GM19023 (cell line): ENCODE measurements around the gene SMIM29.
"Not testable (repeated sequence)": the region's sequence is repeated elsewhere in the genome, so short reads cannot be mapped to it uniquely, and the experiment has no call there.

Source experiments
- ATAC-seq: cut with Tn5 transposase; IDR thresholded peaks from one replicate; pipeline ENCODE4 v1.9.1; 2021; ENCODE audit warnings: mild to moderate bottlenecking, moderate library complexity; ENCODE audit not compliant: unreplicated experiment

Gene SMIM29

DNA sequence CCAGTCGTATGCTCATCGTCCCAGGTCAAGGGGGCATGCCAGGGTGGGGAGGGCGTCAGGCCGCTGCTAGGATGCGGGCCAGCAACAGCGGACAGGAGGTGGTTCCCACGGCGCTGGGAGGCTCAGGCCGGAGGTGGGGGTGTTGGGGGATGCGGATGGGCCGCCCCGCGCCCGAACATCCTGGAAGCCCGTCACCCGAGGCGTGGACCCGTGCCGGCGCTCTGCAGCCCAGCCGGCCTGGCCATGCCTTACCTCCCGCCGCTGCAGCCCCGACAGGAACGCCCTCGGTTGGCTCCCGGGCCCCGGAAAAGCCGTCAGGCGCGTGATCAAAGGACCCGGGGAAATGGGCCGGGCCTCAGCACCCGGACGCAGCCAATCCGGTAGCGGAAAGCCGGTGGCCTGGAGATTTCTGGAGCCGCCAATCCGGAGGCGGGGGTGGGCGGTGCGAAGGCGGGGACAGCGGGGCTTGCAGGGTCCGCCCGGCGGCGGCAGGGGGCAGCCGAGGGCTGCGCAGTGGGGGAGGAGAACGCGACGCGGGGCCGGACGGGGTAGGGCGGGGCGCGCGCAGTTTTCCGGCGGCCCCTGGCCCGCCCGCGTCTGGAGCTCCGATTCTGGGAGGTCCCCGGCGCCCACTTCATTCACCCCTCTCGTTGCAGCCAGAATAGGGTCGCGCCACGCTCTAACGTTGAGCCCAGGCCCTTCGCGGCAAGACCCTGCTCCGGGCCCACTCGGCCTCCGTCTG, at the start of gene SMIM29:
SMIM29 (minus strand) TSS at position 280 of the 742 bp plus-strand sequence. CDS start 1,215 bp downstream, outside the sequence.
- ATAC-seq, result peak; percentile 83

DNA sequence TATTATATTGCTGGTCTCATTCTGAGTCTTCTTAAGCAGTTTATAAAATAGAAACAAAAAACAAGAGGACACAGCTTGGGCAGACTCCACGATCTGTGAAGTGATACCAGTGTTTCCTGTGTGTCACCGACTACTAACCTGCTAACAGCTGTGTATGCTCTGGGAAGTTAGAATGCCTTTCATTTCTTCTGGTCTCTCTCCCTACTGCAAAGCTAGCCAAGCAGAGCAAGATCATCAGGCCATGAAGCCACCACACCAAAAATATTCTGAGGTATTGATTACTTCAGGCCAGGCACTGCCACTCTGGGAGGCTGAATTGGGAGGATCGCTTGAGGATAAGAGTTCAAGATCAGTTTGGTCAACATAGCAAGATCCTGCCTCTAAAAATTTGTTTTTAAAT, 46.9 kb upstream of the SMIM29 start:
- peak; percentile 77 for ATAC-seq

DNA sequence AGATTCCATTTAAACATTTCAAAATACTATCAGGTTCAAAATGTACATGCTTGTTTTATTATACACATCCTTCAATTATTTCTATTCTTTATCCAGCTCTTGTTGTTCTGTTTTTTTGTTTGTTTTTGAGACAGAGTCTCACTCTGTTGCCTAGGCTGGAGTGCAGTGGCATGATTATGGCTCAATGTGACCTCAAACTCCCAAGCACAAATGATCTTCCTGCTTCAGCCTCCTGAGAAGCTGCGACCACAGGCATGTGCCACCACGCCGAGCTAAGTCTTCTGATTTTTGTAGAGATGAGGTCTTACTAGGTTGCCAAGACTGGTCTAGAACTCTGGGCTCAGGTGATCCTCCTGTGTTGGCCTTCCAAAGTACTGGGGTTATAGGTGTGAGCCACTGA, 44.1 kb upstream of the SMIM29 start:
- ATAC-seq, result no peak

DNA sequence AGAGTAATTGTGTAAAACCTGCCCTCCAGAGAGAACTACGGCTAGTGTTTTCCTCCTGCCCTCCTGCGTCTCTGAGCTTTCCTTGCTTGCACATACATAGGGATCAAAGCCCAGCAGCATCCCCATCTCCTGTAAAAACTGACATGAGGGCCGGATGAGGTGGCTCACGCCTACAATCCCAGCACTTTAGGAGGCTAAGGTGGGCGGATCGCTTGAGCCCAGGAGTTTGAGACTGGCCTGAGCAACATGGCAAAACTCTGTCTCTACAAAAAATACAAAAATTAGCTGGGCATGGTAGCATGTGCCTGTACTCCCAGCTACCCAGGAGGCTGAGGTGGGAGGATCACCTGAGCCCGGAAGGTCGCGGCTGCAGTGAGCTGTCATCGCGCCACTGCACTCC, 40.3 kb upstream of the SMIM29 start:
- no peak for ATAC-seq

DNA sequence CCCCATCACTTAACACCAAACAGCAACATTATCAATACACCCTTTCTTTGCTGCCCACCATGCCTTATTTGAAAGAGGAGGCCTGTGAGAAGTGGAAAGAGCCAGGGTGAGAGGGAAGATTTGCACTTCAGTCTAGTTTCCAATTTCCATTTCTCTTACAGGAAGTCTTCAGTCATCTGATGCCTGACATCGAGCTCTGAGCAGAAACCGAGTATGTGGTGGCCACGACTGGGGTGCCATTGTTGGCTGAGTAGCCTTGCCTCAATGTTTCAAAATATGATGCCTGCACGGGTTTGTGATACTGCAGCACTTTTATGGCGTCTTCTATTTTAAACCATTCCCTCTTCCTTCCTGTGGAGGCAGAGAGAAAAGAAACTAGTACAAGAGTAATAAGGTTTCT, 39.8 kb upstream of the SMIM29 start:
- ATAC-seq, result no peak

DNA sequence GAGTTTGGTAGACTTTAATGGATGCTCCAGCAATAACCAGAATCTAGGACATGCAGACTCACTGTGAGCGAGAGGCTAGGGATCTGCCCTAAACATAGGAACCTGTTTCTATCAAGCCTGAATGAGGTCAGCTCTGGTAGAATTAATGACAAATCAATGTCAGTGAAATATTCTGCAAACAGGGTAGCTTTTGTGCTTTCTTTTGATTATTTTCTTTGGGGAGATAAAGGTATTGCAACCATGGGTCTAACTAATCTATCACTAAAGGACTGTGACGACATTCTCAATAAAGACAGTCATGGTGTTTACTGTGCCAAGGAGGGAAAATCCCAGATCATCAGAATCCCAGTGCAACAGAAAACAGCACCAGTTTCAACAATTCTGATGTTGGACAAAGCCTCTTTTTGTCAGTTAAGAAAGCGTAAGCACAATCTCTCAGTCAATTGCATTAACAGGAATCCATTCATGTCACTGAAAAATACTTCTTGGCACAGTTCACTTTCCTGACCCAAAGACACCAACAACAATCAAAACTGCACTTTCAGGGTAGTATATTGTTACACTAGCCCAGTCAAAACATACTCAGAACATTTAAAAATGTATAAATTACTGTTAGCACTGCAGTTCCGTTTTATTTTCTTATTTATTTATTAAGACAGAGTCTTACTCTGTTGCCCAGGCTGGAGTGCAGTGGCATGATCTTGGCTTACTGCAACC, 36.8 kb upstream of the SMIM29 start:
- ATAC-seq, result no peak

DNA sequence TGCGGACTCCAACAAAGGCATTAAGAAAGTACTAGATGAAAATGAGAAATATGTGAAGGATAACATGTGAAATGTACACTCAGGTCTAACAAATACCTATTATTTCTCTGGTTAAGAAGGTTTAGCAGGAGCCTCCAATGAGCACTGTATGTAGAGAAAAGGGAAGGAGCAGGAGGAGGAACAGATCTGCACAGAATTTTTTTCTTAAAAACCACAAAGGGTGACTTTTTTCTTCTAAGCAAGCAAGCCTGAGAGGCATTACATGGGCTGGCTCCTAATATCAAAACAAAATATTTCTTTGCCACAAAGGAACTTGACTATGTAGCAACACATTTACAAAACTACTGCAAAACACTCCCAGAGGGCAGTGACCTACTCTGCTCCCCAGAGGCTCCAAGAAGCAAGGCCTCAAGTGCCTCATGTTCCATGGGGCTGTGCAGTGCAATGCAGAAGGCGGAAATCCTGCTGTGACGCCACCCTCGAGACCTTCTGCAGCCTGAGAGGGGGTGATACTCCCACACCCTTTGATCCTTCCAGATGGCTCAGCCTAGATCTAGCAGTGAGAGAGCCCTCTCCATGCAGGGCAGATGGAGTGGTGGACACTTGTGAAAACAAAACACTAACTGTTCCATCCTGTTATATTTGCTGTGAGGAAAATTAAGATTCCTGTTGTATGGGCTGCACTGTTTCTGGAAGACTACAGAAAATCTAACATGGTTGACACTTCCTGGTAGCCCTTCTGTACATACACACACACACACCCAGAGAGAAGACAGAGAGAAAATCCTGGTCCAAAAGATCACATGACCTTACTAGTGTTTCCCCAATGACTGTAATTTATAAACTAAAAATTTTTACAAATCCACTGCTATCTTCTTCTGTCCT, 36.0 kb upstream of the SMIM29 start:
- ATAC-seq, result no peak

DNA sequence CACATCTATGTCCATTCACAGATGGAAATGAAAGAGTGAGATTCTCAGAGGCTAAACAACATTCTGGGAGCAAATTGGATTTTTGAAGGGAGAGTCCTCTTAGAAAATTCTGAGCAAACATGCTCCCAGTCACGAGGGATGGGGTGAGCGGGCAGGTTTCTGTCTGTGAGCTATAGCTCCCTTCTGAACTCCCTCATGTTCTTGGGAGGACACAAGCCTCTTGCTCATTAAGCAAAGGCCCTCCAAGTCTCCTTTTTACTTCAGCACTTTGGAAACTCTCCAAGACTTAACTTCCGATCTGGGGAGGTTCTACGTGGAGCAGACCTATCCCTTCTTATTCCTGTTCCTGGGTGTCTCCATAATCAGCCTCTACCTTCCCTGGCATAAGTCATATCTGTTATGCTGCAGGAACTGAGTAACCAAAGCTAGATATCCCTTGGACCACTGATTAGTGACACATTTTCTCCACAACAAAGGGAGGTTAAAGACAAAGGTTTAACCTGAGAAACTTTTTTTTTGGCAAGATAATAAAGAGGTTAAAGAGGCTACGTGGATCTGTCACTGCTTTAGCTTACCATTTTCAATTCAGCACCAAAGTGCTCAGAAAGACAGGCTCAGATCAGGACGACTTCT, 33.0 kb upstream of the SMIM29 start:
- ATAC-seq, result no peak

DNA sequence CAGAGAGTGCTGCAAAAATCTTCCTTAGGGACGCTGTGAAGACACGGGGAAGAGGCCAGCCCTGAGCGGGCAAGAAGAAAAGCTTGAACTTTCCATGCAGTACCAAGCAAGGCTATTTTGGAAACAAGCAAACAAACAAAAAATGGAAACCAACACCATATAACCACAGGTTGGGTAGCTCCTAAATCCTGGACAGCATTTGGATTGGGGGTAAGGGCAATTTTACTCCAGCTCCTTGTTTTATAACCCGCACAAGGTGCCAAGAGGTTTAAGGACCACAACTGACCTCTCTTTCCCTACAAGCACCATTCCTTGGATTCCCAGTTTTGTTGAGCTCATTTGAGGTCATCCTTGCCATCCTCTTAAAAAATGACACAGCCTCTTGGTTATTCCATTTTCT, 31.4 kb upstream of the SMIM29 start:
- no peak for ATAC-seq

DNA sequence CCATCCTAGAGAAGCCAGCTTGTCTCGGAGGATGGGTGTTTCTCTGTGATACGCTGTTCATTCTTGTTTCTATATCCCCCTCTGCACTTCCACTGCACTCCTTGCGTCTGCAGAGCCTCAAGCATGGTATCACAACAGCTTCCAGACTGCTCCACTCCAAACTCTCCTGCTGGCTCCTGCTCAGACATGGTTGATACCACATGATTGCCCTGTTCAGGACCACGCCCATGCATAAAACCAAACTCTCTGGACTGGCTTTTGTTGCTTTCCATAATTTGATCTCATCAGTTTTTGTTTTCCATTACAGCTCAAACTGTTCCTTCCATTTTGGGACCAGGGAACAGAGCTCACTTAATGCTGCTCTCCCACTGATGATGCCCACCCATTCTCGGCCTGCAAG, 30.0 kb upstream of the SMIM29 start:
- no peak for ATAC-seq

DNA sequence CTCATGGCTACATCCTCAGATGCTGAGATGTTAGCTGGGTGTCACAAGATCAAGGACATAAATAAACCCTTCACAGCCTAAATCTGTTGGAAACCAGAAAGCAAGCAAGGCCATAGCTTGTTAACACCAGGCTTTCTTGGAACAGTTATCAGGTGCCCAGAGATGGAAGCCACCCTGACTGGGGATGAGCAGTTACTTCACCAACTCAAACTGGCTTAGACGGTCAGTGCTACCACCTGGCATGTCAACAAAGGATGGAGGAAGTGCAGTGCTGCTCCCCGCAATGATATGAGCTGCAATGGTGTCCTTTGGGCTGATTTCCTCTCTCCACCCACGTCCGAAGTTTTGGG, 28.9 kb upstream of the SMIM29 start:
- ATAC-seq, result no peak

DNA sequence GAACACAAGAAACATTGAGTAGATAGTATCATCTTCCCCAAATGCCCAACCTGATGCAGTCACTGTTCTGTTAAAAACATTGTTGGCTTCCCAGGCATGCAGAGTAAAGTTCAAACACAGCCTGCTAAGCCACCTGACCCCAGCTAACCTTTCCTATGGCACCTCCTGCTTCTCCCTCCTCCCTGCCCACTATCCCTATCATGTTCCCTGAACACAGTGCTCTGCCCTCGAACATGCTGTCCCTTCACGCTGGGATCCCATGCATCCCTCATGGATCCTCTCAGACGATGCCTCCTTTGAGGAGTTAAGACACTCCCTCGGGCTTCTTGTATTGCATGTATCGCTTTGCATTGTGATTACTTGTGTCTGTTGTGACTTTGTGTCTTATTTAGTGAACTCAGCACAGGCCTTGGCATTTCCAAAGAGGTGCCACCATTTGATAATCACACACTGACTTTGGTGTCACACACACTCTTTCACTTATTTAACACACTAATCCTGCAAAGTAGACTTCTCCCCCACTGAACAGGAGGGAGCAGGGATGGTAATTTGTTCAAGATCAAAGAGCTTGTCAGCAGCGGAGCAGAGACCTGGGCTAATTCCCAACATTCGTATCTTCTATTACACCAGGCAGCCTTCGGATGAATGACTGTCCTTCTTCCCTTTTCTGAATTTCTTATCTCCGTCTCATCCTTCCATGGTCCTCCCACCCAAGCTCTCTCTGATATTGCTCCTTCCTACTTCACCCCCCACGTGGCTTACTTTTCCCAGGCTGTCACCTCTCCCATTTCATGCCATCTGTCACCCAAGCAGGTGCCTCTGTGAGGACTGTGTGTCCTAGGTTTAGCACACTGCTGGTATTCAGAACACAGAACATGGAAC, 28.3 kb upstream of the SMIM29 start:
- no peak for ATAC-seq

DNA sequence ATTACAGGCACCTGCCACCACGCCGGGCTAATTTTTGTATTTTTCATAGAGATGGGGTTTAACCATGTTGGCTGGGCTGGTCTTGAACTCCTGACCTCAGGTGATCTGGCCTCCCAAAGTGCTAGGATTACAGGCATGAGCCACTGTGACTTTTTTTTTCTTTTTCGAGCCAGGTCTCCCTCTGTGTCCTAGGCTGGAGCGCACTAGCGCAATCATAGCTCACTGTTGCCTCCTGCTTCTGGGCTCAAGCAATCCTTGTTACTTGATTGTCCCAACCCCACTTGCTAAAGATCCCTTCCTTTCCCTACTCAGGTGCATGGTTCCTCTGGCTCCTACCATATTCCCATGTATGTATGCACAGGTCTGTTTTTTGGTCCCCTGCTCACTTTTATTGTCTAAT, 27.4 kb upstream of the SMIM29 start:
- ATAC-seq, result no peak

DNA sequence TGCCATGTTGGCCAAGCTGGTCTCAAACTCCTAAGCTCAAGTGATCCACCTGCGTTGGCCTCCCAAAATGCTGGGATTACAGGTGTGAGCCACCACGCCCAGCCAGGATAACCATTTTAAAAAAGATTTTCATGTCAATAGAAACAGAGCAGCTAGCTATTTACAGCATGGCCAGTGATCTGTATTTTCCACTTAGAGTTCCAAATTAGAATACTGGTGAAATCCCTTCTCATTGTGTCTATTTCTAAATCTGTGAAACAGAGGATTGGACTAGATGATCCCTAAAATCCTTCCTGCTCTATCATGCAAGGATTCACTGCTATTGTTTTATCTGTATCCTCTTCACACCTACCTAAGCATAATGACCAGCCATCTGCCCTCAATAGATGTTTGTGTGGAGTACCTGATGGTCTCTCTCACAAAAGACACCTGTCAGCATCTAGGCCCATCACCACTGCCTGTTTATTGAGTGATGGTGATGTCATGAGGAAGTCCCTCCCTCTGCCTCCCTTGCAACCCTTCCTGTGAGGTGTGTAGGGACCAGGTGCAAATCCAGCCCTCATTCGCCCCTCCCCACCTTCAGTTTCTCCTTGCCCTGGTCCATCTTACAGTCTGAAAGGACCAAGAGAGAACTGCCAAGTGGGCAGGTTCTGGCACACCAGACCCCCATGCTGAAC, 26.5 kb upstream of the SMIM29 start:
- no peak for ATAC-seq

DNA sequence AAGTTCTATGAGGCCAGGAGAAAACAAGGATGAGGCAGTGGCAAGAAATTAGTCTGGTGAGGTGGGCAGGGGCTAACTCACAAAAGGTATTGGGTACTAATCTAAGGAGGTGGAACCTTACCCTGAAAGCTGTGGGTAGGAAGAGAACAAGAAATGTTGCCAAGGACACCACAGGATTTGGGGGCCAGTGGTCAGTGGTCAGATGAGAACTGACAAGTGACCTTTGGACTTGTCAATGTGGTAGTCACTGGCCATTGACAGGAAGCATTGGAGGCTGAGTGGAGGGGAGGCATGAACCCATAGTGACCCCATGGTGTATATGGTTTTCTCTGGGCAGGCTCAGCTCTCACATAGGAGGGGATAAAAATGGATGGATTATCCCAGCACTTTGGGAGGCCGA, 25.3 kb upstream of the SMIM29 start:
- ATAC-seq, result no peak

DNA sequence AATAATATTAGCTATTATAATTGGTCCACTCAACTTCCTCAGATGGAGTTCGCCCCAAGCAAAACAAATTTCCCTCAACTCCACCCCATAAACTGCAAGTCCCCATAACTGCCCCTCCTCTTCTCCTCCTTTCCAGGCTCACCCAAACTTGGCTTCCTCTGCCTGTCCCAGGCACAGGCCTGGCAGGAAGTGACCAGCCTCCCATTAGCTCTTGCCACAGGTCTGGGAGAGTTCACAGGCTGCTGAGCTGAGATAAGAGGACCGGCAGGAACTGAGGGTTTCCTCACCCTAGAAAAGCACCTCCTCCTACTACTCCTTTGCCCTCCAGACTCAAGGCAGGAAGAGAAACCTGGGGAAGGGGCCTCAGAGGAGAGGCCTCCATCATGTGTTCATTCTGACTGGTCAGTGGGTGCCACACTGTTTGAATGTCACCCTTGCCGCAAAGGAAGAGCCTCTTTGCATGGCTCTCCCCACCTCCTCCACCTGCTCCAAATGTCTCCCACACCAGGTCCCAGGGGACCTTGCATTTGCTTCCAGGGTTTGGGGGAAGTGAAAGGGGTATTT, 24.5 kb upstream of the SMIM29 start:
- ATAC-seq, result no peak

DNA sequence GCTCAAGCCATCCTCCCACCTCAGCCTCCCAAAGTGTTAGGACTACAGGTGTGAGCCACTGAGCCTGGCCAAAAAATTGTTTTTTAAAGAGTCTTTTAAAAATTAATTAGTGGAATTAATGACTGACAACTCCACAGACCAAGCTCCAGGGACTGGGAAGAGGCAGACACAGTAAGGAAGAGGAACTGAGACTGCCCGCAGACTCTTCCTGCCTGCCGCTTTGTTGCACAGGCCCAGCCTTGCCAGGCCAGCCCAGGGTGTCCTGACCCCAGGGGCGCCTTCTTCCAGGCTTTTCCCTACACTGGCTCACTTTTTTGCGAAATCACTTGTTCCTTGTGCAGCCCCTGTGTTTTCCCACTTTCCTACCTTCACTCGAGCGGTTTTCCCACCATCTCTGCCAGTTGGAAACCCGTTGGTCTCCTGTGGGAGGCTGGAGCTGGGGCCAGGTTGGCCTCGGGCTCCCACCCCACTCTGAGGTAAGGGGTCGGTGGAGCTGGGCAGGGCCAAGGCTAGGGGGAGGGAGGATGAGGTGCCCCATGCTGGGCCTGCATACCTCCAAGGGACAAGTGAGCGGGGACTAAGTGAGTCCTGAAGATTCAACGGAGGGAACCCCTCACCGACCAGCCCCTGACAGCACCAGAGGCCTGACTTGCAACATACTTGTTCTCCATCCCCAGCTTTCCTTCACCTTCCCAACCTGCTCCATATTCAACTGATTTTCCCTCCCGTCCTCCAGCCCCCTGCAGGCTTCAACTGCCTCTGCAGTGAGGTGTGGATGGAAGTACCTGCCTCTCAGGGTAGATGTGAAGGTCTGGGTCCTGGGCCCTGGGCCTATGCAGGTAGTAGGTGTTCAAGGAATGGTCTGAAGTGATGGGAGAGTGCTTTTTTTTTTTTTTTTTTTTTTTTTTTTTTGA, 23.5 kb upstream of the SMIM29 start:
- ATAC-seq, result no peak

DNA sequence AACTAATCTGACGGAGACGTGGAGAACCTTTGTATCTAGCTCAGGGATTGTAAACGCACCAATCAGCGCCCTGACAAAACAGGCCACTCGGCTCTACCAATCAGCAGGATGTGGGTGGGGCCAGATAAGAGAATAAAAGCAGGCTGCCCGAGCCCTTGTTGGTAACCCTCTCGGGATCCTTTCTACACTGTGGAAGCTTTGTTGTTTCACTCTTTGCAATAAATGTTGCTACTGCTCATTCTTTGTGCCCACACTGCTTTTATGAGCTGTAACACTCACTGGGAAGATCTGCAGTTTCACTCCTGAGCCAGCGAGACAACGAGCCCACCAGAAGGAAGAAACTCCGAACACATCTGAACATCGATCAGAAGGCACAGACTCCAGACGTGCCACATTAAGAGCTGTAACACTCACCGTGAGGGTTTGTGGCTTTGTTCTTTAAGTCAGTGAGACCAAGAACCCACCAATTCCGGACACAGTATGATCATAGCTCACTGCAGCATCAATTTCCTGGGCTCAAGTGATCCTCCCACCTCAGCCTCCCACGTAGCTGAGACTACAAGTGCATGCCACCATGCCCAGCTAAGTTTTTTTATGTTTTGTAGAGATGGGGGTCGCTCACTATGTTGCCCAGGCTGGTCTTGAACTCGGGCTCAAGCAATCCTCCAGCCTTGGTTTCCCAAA, 21.0 kb upstream of the SMIM29 start:
- not testable (repeated sequence) for ATAC-seq
